Measurements from ENCODE around the gene APBB2.

Gene APBB2

GRCh38 chr4:40881851-40882250 is 332.5 kb downstream of the APBB2 start:
- Histone ChIP-seq H3K36me3 (no peaks in the 10 kb centered on the region), H3K27ac (no peak overlapping the region), H3K4me1 (ENCODE audit: control insufficient read depth in 1 of 2, insufficient read depth in 1 of 2, low read depth in 1 of 2, low read length in 1 of 2) (no peaks in the 10 kb centered on the region), H3K27me3 (no peaks in the 10 kb centered on the region), H3K9me3 (no peaks in the 10 kb centered on the region), H3K4me3 (ENCODE audit: low read depth in 1 of 2, low read length in 1 of 2) (no peak overlapping the region)
- TF ChIP-seq CTCF (IDR thresholded peaks at IDR 0.05) = no peak

GRCh38 chr4:40881096-40881495 is 333.2 kb downstream of the APBB2 start:
- Histone ChIP-seq H3K4me1 (ENCODE audit: control insufficient read depth in 1 of 2, insufficient read depth in 1 of 2, low read depth in 1 of 2, low read length in 1 of 2) (no peaks in the 10 kb centered on the region), H3K9me3 (no peaks in the 10 kb centered on the region), H3K27ac (no peak overlapping the region), H3K36me3 (no peaks in the 10 kb centered on the region), H3K4me3 (ENCODE audit: low read depth in 1 of 2, low read length in 1 of 2) (no peak overlapping the region), H3K27me3 (no peaks in the 10 kb centered on the region)
- TF ChIP-seq CTCF (IDR thresholded peaks at IDR 0.05) = no peak

GRCh38 chr4:40878548-40879055 is 335.7 kb downstream of the APBB2 start:
- TF ChIP-seq CTCF (IDR thresholded peaks at IDR 0.05) = no peak
- no peak overlapping the region for H3K4me3 ChIP-seq (ENCODE audit: low read depth in 1 of 2, low read length in 1 of 2)
- H3K36me3 ChIP-seq = no peaks in the 10 kb centered on the region
- H3K4me1 ChIP-seq (ENCODE audit: control insufficient read depth in 1 of 2, insufficient read depth in 1 of 2, low read depth in 1 of 2, low read length in 1 of 2) = no peaks in the 10 kb centered on the region
- H3K27ac ChIP-seq = no peak overlapping the region
- no peaks in the 10 kb centered on the region for H3K27me3 ChIP-seq
- no peaks in the 10 kb centered on the region for H3K9me3 ChIP-seq

- TF ChIP-seq CTCF (IDR thresholded peaks at IDR 0.05) = no peak
- H3K27ac ChIP-seq = no peak overlapping the region
- H3K36me3 ChIP-seq = no peaks in the 10 kb centered on the region
- no peaks in the 10 kb centered on the region for H3K9me3 ChIP-seq
- H3K27me3 ChIP-seq = no peaks in the 10 kb centered on the region
- H3K4me3 ChIP-seq (ENCODE audit: low read depth in 1 of 2, low read length in 1 of 2) = no peak overlapping the region
- no peaks in the 10 kb centered on the region for H3K4me1 ChIP-seq (ENCODE audit: control insufficient read depth in 1 of 2, insufficient read depth in 1 of 2, low read depth in 1 of 2, low read length in 1 of 2)
Measured at GRCh38 chr4:40877081-40877480, 337.3 kb downstream of the APBB2 start.

- Histone ChIP-seq H3K27me3 (no peaks in the 10 kb centered on the region), H3K27ac (no peak overlapping the region), H3K36me3 (no peaks in the 10 kb centered on the region), H3K4me3 (ENCODE audit: low read depth in 1 of 2, low read length in 1 of 2) (no peak overlapping the region), H3K4me1 (ENCODE audit: control insufficient read depth in 1 of 2, insufficient read depth in 1 of 2, low read depth in 1 of 2, low read length in 1 of 2) (no peaks in the 10 kb centered on the region), H3K9me3 (no peaks in the 10 kb centered on the region)
- TF ChIP-seq CTCF (IDR thresholded peaks at IDR 0.05) = no peak
Measured at GRCh38 chr4:40875507-40876150, 338.7 kb downstream of the APBB2 start.

Data from neutrophil (primary cell).